ENCODE measurements around the gene MCRIP1. TPM values are rescaled to one million over a fixed set of nuclear protein-coding genes. Genes with fewer than 3 reads are reported as not detected.

MCRIP1 gene
- total and polyA plus RNA-seq, 2 donors (not counting 1 experiment from before 2014, with no cell fraction given), result 69.7 to 84.0 TPM

- H3K4me3 ChIP-seq (ENCODE audit: control extremely low read depth in 1 of 5, extremely low read depth in 1 of 5, insufficient read depth in 1 of 5, low read depth in 2 of 5, low read length in 4 of 5), result no peak overlapping the region
- no peak for TF ChIP-seq EZH2 (IDR thresholded peaks at IDR 0.05; ENCODE audit: borderline replicate concordance, insufficient read depth, low read depth, low read length, poor library complexity, severe bottlenecking)
- TF ChIP-seq, protein P1, sequence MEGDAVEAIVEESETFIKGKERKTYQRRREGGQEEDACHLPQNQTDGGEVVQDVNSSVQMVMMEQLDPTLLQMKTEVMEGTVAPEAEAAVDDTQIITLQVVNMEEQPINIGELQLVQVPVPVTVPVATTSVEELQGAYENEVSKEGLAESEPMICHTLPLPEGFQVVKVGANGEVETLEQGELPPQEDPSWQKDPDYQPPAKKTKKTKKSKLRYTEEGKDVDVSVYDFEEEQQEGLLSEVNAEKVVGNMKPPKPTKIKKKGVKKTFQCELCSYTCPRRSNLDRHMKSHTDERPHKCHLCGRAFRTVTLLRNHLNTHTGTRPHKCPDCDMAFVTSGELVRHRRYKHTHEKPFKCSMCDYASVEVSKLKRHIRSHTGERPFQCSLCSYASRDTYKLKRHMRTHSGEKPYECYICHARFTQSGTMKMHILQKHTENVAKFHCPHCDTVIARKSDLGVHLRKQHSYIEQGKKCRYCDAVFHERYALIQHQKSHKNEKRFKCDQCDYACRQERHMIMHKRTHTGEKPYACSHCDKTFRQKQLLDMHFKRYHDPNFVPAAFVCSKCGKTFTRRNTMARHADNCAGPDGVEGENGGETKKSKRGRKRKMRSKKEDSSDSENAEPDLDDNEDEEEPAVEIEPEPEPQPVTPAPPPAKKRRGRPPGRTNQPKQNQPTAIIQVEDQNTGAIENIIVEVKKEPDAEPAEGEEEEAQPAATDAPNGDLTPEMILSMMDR (IDR thresholded peaks at IDR 0.05), result no peak
- H3K9me3 ChIP-seq (ENCODE audit: control extremely low read depth in 1 of 3, control insufficient read depth in 2 of 3, insufficient read depth in 1 of 3, low read length in 2 of 3), result no peaks in the 10 kb centered on the region
- H3K4me2 ChIP-seq (replicated peaks; ENCODE audit: low read depth, low read length, poor library complexity, severe bottlenecking), result no peak overlapping the region
- intact Hi-C loops (cut with micrococcal nuclease), result no loop called here
- H2AFZ ChIP-seq (ENCODE audit: insufficient read depth, low read depth, low read length, poor library complexity, severe bottlenecking), result no peak overlapping the region
- ATAC-seq (ENCODE audit: low read depth) (no peak), DNase-seq (no peak)
- no peaks in the 10 kb centered on the region for H3K4me1 Mint-ChIP-seq
- CTCF ChIA-PET, result no interaction called here
- H3K79me2 ChIP-seq (ENCODE audit: control insufficient read depth, insufficient read depth, low read length), result no peaks in the 10 kb centered on the region
- H3K27ac Mint-ChIP-seq, result no peak overlapping the region
- no peaks in the 10 kb centered on the region for H3K36me3 ChIP-seq (replicated peaks in 1 of 2; ENCODE audit: control extremely low read depth in 1 of 2, control insufficient read depth in 1 of 2, extremely low read depth in 1 of 2, insufficient read depth in 2 of 2, low read length in 1 of 2)
- POLR2A ChIA-PET, result no interaction called here
- H3K4me3 Mint-ChIP-seq, result no peak overlapping the region
- 91% methylated on average over 31 of the region's 41 CpGs for WGBS (ENCODE audit: insufficient coverage)
- peaks cover 19% of the 10 kb centered on the region for H3K27me3 Mint-ChIP-seq
- no peak overlapping the region for H3K9ac ChIP-seq (ENCODE audit: low read length)
- H3K27me3 ChIP-seq (replicated peaks in 1 of 4; ENCODE audit: control extremely low read depth in 1 of 4, control insufficient read depth in 3 of 4, insufficient read depth in 4 of 4, low read length in 3 of 4), result peaks cover 0 to 8% (median under 1%) of the 10 kb centered on the region in 4 experiments
- no peaks in the 10 kb centered on the region for H3K4me1 ChIP-seq (ENCODE audit: control insufficient read depth in 2 of 2, insufficient read depth in 2 of 2, low read length in 2 of 2)
- no peaks in the 10 kb centered on the region for H3K9me3 Mint-ChIP-seq (ENCODE audit: insufficient read depth)
- no peak overlapping the region for H3K27ac ChIP-seq (ENCODE audit: low read length in 2 of 2)
- H4K20me1 ChIP-seq (ENCODE audit: control insufficient read depth, insufficient read depth, low read length, poor library complexity, severe bottlenecking), result no peaks in the 10 kb centered on the region
Observed at GRCh38 chr17:81813861-81814683, 19.0 kb downstream of the MCRIP1 start.

DNA sequence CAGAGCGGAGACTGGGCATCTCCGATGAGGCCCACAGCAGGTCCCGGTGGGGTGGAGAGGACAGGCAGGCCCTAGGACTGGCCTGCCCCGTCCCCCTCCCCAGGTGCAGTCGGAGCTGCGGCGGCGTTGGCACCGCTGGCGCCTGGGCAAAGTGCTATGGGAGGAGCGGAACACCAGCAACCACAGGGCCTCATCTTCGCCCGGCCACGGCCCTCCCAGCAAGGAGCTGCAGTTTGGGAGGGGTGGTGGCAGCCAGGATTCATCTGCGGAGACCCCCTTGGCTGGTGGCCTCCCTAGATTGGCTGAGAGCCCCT, 19.8 kb downstream of the MCRIP1 start:
- Histone ChIP-seq H3K79me2 (ENCODE audit: control insufficient read depth, insufficient read depth, low read length) (no peaks in the 10 kb centered on the region), H3K36me3 (replicated peaks in 1 of 2; ENCODE audit: control extremely low read depth in 1 of 2, control insufficient read depth in 1 of 2, extremely low read depth in 1 of 2, insufficient read depth in 2 of 2, low read length in 1 of 2) (no peaks in the 10 kb centered on the region), H3K9ac (ENCODE audit: low read length) (no peak overlapping the region), H3K4me2 (replicated peaks; ENCODE audit: low read depth, low read length, poor library complexity, severe bottlenecking) (no peak overlapping the region), H3K9me3 (ENCODE audit: control extremely low read depth in 1 of 3, control insufficient read depth in 2 of 3, insufficient read depth in 1 of 3, low read length in 2 of 3) (peaks cover 0 to 3% (median 0%) of the 10 kb centered on the region in 3 donors), H3K27me3 (replicated peaks in 1 of 4; ENCODE audit: control extremely low read depth in 1 of 4, control insufficient read depth in 3 of 4, insufficient read depth in 4 of 4, low read length in 3 of 4) (peaks cover 0 to 11% (median under 1%) of the 10 kb centered on the region in 4 experiments), H3K27ac (ENCODE audit: low read length in 2 of 2) (no peak overlapping the region), H2AFZ (ENCODE audit: insufficient read depth, low read depth, low read length, poor library complexity, severe bottlenecking) (no peak overlapping the region), H3K4me1 (ENCODE audit: control insufficient read depth in 2 of 2, insufficient read depth in 2 of 2, low read length in 2 of 2) (no peaks in the 10 kb centered on the region), H4K20me1 (ENCODE audit: control insufficient read depth, insufficient read depth, low read length, poor library complexity, severe bottlenecking) (no peaks in the 10 kb centered on the region), H3K4me3 (ENCODE audit: control extremely low read depth in 1 of 5, extremely low read depth in 1 of 5, insufficient read depth in 1 of 5, low read depth in 2 of 5, low read length in 4 of 5) (no peak overlapping the region)
- Mint-ChIP-seq H3K27ac (no peak overlapping the region), H3K4me3 (no peak overlapping the region), H3K4me1 (no peaks in the 10 kb centered on the region), H3K9me3 (ENCODE audit: insufficient read depth) (no peaks in the 10 kb centered on the region), H3K27me3 (peaks cover 24% of the 10 kb centered on the region)
- POLR2A ChIA-PET, result no interaction called here
- CTCF ChIA-PET, result no interaction called here
- 91% methylated on average over 11 of the region's 15 CpGs for WGBS (ENCODE audit: insufficient coverage)
- no peak for ATAC-seq (ENCODE audit: low read depth)
- intact Hi-C loops (cut with micrococcal nuclease), result no loop called here
- DNase-seq, result no peak
- TF ChIP-seq, protein P1 (IDR thresholded peaks at IDR 0.05), result no peak
- TF ChIP-seq EZH2 (IDR thresholded peaks at IDR 0.05; ENCODE audit: borderline replicate concordance, insufficient read depth, low read depth, low read length, poor library complexity, severe bottlenecking), result no peak

Measured in B cell (primary cell).